ENCODE data around the gene PDE4B.
"Not testable (repeated sequence)": the region's sequence is repeated elsewhere in the genome, so short reads cannot be mapped to it uniquely, and the experiment has no call there.

The PDE4B gene

GRCh38 chr1:66135161-66135560, 342.5 kb downstream of the PDE4B start:
- no peak for DNase-seq (ENCODE audit: low read depth)

- DNase-seq (ENCODE audit: low read depth) = not testable (repeated sequence)
Observed at GRCh38 chr1:66136423-66136822, 343.7 kb downstream of the PDE4B start.

- no peak for DNase-seq (ENCODE audit: low read depth)
Observed at GRCh38 chr1:66137235-66137634, 344.5 kb downstream of the PDE4B start.

- DNase-seq (ENCODE audit: low read depth) = no peak
Observed at GRCh38 chr1:66138613-66139012, 345.9 kb downstream of the PDE4B start.

- DNase-seq (ENCODE audit: low read depth) = no peak
Observed at GRCh38 chr1:66140072-66140471, 347.4 kb downstream of the PDE4B start.

GRCh38 chr1:66143651-66144050, 351.0 kb downstream of the PDE4B start:
- no peak for DNase-seq (ENCODE audit: low read depth)

- DNase-seq (ENCODE audit: low read depth) = no peak
Observed at GRCh38 chr1:66147226-66147835, 354.6 kb downstream of the PDE4B start.

- no peak for DNase-seq (ENCODE audit: low read depth)
Observed at GRCh38 chr1:66152034-66152433, 359.3 kb downstream of the PDE4B start.

- no peak for DNase-seq (ENCODE audit: low read depth)
Observed at GRCh38 chr1:66154394-66154793, 361.7 kb downstream of the PDE4B start.

- no peak for DNase-seq (ENCODE audit: low read depth)
Observed at GRCh38 chr1:66156144-66156543, 363.4 kb downstream of the PDE4B start.

- no peak for DNase-seq (ENCODE audit: low read depth)
Observed at GRCh38 chr1:66159800-66160199, 367.1 kb downstream of the PDE4B start.

GRCh38 chr1:66160719-66161118, 368.0 kb downstream of the PDE4B start:
- DNase-seq (ENCODE audit: low read depth) = no peak

GRCh38 chr1:66166753-66167152, 374.1 kb downstream of the PDE4B start:
- DNase-seq (ENCODE audit: low read depth) = no peak

GRCh38 chr1:66167267-66167666, 374.6 kb downstream of the PDE4B start:
- DNase-seq (ENCODE audit: low read depth) = no peak

- no peak for DNase-seq (ENCODE audit: low read depth)
Observed at GRCh38 chr1:66168467-66168887, 375.8 kb downstream of the PDE4B start.

GRCh38 chr1:66168948-66169671, 376.4 kb downstream of the PDE4B start:
- DNase-seq (ENCODE audit: low read depth) = no peak

- DNase-seq (ENCODE audit: low read depth) = no peak
Observed at GRCh38 chr1:66172272-66172671, 379.6 kb downstream of the PDE4B start.

GRCh38 chr1:66175098-66175497, 382.4 kb downstream of the PDE4B start:
- no peak for DNase-seq (ENCODE audit: low read depth)

GRCh38 chr1:66175581-66175980, 382.9 kb downstream of the PDE4B start:
- DNase-seq (ENCODE audit: low read depth) = no peak

- DNase-seq (ENCODE audit: low read depth) = no peak
Observed at GRCh38 chr1:66176012-66176715, 383.5 kb downstream of the PDE4B start.

- no peak for DNase-seq (ENCODE audit: low read depth)
Observed at GRCh38 chr1:66176832-66177231, 384.1 kb downstream of the PDE4B start.

GRCh38 chr1:66177510-66177909, 384.8 kb downstream of the PDE4B start:
- no peak for DNase-seq (ENCODE audit: low read depth)

GRCh38 chr1:66182026-66182425, 389.3 kb downstream of the PDE4B start:
- no peak for DNase-seq (ENCODE audit: low read depth)
